Kidney tubule cell (primary cell): Measurements from ENCODE around the gene PRSS38.

ENCODE experiments used
- DNase-seq: peaks from one replicate; pipeline ENCODE4 v3.0.0-alpha.2; 2018; ENCODE audit warnings: low spot score

Gene PRSS38

GRCh38 chr1:227885648-227886502, 70.4 kb downstream of the PRSS38 start:
- DNase-seq, result peak; percentile 52

GRCh38 chr1:227886503-227886961, 71.1 kb downstream of the PRSS38 start:
- no peak for DNase-seq

- no peak for DNase-seq
Measured at GRCh38 chr1:227886993-227887696, 71.7 kb downstream of the PRSS38 start.

GRCh38 chr1:227887697-227888403, 72.4 kb downstream of the PRSS38 start:
- no peak for DNase-seq

GRCh38 chr1:227888404-227889046, 73.0 kb downstream of the PRSS38 start:
- DNase-seq, result no peak

- no peak for DNase-seq
Measured at GRCh38 chr1:227889047-227889862, 73.8 kb downstream of the PRSS38 start.

- no peak for DNase-seq
Measured at GRCh38 chr1:227889863-227890405, 74.5 kb downstream of the PRSS38 start.

- no peak for DNase-seq
Measured at GRCh38 chr1:227890451-227891222, 75.2 kb downstream of the PRSS38 start.

- DNase-seq, result no peak
Measured at GRCh38 chr1:227891223-227891954, 75.9 kb downstream of the PRSS38 start.

GRCh38 chr1:227891955-227892488, 76.5 kb downstream of the PRSS38 start:
- no peak for DNase-seq

- DNase-seq, result no peak
Measured at GRCh38 chr1:227892489-227893299, 77.2 kb downstream of the PRSS38 start.

GRCh38 chr1:227893300-227893948, 77.9 kb downstream of the PRSS38 start:
- no peak for DNase-seq

- DNase-seq, result no peak
Measured at GRCh38 chr1:227893949-227894721, 78.7 kb downstream of the PRSS38 start.

- DNase-seq, result no peak
Measured at GRCh38 chr1:227894831-227895451, 79.5 kb downstream of the PRSS38 start.
